ENCODE measurements around the gene MACROD2. TPM values are rescaled to one million over a fixed set of nuclear protein-coding genes. Genes with fewer than 3 reads are reported as not detected.
"Not testable (repeated sequence)": the region's sequence is repeated elsewhere in the genome, so short reads cannot be mapped to it uniquely, and the experiment has no call there.

MACROD2 gene
- total RNA-seq, 1 donor from 2014 or later: 6.7 TPM

- Mint-ChIP-seq H3K9me3 (peaks cover 4% of the 10 kb centered on the region), H3K27me3 (no peaks in the 10 kb centered on the region), H3K4me1 (ENCODE audit: unreplicated experiment) (peaks cover 9% of the 10 kb centered on the region), H3K36me3 (no peaks in the 10 kb centered on the region), H3K4me3 (no peak overlapping the region), H3K27ac (no peak overlapping the region)
- DNase-seq (ENCODE audit: extremely low spot score, unreplicated experiment): no peak
- TF ChIP-seq, protein P1, sequence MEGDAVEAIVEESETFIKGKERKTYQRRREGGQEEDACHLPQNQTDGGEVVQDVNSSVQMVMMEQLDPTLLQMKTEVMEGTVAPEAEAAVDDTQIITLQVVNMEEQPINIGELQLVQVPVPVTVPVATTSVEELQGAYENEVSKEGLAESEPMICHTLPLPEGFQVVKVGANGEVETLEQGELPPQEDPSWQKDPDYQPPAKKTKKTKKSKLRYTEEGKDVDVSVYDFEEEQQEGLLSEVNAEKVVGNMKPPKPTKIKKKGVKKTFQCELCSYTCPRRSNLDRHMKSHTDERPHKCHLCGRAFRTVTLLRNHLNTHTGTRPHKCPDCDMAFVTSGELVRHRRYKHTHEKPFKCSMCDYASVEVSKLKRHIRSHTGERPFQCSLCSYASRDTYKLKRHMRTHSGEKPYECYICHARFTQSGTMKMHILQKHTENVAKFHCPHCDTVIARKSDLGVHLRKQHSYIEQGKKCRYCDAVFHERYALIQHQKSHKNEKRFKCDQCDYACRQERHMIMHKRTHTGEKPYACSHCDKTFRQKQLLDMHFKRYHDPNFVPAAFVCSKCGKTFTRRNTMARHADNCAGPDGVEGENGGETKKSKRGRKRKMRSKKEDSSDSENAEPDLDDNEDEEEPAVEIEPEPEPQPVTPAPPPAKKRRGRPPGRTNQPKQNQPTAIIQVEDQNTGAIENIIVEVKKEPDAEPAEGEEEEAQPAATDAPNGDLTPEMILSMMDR (conservative IDR thresholded peaks at IDR 0.05): no peak
Measured at GRCh38 chr20:16005915-16006493, 2010.7 kb downstream of the MACROD2 start.

GRCh38 chr20:16007164-16007563, 2011.8 kb downstream of the MACROD2 start:
- no peaks in the 10 kb centered on the region for H3K36me3 Mint-ChIP-seq
- H3K9me3 Mint-ChIP-seq: peaks cover 4% of the 10 kb centered on the region
- TF ChIP-seq, protein P1 (conservative IDR thresholded peaks at IDR 0.05): no peak
- no peak overlapping the region for H3K27ac Mint-ChIP-seq
- peaks cover 9% of the 10 kb centered on the region for H3K4me1 Mint-ChIP-seq (ENCODE audit: unreplicated experiment)
- no peak for DNase-seq (ENCODE audit: extremely low spot score, unreplicated experiment)
- no peak overlapping the region for H3K4me3 Mint-ChIP-seq
- H3K27me3 Mint-ChIP-seq: no peaks in the 10 kb centered on the region

- TF ChIP-seq, protein P1 (conservative IDR thresholded peaks at IDR 0.05): no peak
- DNase-seq (ENCODE audit: extremely low spot score, unreplicated experiment): no peak
- H3K27ac Mint-ChIP-seq: no peak overlapping the region
- H3K27me3 Mint-ChIP-seq: no peaks in the 10 kb centered on the region
- H3K36me3 Mint-ChIP-seq: no peaks in the 10 kb centered on the region
- no peak overlapping the region for H3K4me3 Mint-ChIP-seq
- H3K4me1 Mint-ChIP-seq (ENCODE audit: unreplicated experiment): peaks cover 9% of the 10 kb centered on the region
- peaks cover 4% of the 10 kb centered on the region for H3K9me3 Mint-ChIP-seq
Measured at GRCh38 chr20:16007962-16008361, 2012.6 kb downstream of the MACROD2 start.

DNA sequence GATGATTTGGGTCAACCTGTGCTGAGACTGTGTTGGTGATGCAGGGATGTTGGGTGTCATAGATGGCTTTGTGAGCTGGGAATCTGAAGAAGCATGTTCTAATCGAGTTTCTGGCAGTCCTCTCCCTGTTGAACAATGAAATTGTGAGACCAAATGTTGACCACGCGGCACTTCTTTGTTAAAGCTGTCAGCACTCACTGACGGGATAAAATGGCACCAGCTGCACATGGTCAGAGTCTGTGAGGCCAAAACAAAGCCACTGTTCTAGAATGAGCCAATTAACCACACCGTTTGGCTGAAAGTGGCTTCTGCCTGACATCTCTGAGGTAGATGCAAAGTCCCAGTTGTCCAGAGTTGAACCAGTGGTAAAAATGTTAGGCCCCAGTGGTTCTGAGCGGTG, 2015.7 kb downstream of the MACROD2 start:
- no peak overlapping the region for H3K27ac Mint-ChIP-seq
- H3K9me3 Mint-ChIP-seq: peaks cover 4% of the 10 kb centered on the region
- no peak overlapping the region for H3K4me3 Mint-ChIP-seq
- H3K27me3 Mint-ChIP-seq: no peaks in the 10 kb centered on the region
- H3K4me1 Mint-ChIP-seq (ENCODE audit: unreplicated experiment): peaks cover 5% of the 10 kb centered on the region
- TF ChIP-seq, protein P1 (conservative IDR thresholded peaks at IDR 0.05): no peak
- DNase-seq (ENCODE audit: extremely low spot score, unreplicated experiment): no peak
- H3K36me3 Mint-ChIP-seq: no peaks in the 10 kb centered on the region

DNA sequence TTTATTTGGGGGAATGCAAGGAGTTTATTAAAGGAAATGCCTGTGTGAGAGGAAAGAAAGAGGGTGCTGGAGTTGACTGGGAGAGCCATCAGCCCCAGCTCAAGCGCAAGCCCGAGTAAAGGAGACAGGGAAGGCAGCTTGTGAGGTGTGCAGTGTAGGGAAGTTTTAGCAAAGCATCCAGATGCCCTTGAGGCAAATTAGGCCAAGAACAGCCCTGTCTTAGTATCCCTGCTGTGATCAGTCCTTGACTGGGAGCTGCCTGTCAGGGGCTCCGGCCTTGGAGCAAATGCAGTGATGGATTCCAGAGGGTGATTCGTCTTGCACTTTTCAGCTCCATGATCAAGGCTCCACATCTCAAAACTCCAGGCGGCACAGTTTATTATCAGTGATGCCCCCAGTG, 2016.2 kb downstream of the MACROD2 start:
- no peak overlapping the region for H3K4me3 Mint-ChIP-seq
- TF ChIP-seq, protein P1 (conservative IDR thresholded peaks at IDR 0.05): no peak
- H3K27me3 Mint-ChIP-seq: no peaks in the 10 kb centered on the region
- no peaks in the 10 kb centered on the region for H3K36me3 Mint-ChIP-seq
- no peak overlapping the region for H3K27ac Mint-ChIP-seq
- no peak for DNase-seq (ENCODE audit: extremely low spot score, unreplicated experiment)
- peaks cover 4% of the 10 kb centered on the region for H3K9me3 Mint-ChIP-seq
- H3K4me1 Mint-ChIP-seq (ENCODE audit: unreplicated experiment): peaks cover 5% of the 10 kb centered on the region

DNA sequence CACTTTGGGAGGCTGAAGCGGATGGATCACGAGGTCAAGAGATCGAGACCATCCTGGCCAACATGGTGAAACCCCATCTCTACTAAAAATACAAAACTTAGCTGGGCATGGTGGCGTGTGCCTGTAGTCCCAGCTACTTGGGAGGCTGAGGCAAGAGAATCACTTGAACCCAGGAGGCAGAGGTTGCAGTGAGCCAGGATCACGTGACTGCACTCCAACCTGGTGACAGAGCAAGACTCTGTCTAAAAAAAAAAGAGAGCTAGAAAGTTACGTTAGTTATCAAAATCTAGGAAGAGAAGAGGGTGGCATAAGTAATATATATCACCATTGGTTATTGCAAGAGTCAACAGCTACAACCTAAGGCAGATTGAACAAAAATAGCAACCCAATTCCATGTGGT, 2017.6 kb downstream of the MACROD2 start:
- H3K4me1 Mint-ChIP-seq (ENCODE audit: unreplicated experiment); DNase-seq (ENCODE audit: extremely low spot score, unreplicated experiment); H3K27me3 Mint-ChIP-seq; H3K27ac Mint-ChIP-seq; H3K36me3 Mint-ChIP-seq; H3K9me3 Mint-ChIP-seq; H3K4me3 Mint-ChIP-seq: not testable (repeated sequence)
